NCI-H2107 treated with DMSO at 0.1 percent for 48 hours (cell line): Measurements from ENCODE around the gene ZC3H13.

Experiments
- DNase-seq: peaks from one replicate; lab custom pipeline; 2025; ENCODE audit not compliant: unreplicated experiment; lab: John Stamatoyannopoulos, UW

The ZC3H13 gene, protein sequence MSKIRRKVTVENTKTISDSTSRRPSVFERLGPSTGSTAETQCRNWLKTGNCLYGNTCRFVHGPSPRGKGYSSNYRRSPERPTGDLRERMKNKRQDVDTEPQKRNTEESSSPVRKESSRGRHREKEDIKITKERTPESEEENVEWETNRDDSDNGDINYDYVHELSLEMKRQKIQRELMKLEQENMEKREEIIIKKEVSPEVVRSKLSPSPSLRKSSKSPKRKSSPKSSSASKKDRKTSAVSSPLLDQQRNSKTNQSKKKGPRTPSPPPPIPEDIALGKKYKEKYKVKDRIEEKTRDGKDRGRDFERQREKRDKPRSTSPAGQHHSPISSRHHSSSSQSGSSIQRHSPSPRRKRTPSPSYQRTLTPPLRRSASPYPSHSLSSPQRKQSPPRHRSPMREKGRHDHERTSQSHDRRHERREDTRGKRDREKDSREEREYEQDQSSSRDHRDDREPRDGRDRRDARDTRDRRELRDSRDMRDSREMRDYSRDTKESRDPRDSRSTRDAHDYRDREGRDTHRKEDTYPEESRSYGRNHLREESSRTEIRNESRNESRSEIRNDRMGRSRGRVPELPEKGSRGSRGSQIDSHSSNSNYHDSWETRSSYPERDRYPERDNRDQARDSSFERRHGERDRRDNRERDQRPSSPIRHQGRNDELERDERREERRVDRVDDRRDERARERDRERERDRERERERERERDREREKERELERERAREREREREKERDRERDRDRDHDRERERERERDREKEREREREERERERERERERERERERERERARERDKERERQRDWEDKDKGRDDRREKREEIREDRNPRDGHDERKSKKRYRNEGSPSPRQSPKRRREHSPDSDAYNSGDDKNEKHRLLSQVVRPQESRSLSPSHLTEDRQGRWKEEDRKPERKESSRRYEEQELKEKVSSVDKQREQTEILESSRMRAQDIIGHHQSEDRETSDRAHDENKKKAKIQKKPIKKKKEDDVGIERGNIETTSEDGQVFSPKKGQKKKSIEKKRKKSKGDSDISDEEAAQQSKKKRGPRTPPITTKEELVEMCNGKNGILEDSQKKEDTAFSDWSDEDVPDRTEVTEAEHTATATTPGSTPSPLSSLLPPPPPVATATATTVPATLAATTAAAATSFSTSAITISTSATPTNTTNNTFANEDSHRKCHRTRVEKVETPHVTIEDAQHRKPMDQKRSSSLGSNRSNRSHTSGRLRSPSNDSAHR (N-terminal part only)

DNA sequence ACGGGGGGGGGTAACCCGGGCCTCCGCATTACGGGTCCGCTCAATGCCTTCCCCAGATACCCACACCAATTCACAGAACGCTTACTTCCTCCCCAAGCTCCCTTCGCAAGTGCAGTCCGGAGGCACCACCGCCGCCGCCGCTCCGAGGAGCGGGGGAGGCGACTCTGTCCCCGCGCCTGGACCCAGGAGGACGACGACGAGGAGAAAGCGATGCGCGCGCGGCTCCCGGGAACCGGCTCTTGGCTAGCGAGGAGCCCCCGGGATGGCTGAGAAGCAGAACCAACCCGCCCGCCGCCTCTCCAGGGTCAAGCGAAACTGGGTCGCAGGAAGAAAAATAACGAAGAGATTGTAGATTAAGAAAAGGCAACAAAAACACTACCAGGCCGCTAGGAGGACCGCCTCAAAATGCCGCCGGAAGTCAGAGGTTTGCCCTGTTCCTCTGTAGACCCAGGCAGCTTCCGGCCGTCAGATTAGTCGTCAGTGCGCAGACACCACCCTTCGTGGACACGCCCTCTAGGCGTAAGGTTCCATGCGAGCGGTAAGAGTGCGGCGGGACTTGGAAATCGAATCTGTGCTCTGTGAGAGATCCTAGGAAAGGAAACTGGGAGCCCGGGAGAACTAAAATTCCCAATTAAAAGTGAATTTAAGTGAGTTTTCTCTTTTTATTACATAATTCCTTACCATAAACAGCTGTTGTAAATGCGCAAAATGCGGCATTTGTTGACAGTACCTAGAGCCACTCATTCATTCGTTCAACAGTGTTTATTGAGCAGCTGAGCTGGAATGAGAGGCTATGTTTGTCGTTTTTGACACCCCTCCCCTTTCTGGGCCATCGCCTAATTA lies at the start of gene ZC3H13:
ZC3H13 (minus strand) TSS at position 428 of the 843 bp plus-strand sequence. CDS start 7,239 bp downstream, outside the sequence.
- DNase-seq, result peak; percentile 81

DNA sequence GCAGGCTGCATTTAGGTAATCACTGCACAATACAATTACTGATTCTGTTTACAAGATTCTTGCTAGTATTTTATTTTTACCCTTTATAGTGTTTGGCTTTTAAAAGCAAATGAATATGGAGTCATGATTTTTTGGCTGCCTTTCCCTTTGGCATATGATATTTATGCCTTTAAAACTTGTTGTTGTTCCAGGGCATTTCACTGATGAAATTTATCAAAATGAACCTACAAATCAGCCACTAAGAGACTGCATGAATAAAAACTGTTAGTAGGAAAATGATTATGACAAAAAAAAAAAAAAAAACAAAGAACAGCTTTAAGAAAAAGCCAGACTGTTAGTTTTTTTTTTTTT lies 49.7 kb upstream of the ZC3H13 start:
- DNase-seq, result no peak

DNA sequence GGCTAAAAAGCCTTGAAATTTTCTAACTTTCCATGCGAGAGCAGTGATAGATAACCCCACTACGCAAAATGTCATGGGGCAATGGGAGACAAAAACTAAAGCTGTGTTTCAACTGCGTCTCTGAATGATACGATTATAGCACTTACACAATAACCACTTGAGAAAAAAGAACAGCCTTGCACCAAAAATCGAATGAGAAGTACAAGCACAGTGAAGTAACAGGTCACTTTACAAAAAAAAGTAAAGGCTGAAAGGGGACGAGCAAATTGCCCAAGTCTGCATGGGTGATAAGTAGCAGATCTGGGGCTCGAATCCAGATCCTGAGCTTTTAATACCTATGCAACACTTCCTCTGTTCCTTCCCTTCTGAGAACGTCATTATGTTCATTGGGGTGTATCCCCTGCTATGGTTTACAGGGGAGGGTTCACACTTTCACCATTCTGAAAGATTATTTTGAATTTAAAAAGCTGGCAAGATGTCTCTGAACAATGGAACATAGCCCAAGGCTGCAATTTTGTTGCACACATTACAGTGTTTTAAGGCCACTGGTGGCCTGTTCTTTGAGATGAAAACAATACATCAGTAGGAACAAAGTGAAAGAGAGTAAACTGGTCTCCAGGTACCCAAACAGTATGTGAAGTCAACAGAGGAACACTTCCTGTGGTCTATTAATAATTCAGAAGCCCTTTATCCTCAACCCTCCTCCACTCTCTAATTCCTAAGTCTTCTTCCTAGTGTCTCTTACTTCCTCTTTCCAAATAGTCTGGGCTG lies 49.1 kb upstream of the ZC3H13 start:
- DNase-seq, result no peak

DNA sequence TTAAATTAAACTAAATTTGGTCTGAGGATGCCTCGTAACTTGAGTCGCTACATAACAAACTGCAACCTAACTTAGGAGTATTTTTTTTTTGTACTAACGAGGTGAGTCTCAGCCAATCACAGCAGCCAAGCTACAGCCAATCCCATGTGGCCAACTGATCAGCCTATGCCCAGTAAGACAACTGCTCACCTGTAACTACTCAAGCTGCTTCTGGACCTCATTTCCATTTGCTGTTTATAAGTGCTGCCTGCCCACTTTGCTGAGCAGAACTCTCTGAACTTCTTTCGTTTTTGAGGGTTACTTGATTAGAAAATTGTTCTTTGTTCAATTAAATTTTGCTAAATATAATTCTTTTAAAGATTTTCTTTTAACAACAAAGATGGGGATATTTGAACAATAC lies 48.5 kb upstream of the ZC3H13 start:
- DNase-seq, result no peak

DNA sequence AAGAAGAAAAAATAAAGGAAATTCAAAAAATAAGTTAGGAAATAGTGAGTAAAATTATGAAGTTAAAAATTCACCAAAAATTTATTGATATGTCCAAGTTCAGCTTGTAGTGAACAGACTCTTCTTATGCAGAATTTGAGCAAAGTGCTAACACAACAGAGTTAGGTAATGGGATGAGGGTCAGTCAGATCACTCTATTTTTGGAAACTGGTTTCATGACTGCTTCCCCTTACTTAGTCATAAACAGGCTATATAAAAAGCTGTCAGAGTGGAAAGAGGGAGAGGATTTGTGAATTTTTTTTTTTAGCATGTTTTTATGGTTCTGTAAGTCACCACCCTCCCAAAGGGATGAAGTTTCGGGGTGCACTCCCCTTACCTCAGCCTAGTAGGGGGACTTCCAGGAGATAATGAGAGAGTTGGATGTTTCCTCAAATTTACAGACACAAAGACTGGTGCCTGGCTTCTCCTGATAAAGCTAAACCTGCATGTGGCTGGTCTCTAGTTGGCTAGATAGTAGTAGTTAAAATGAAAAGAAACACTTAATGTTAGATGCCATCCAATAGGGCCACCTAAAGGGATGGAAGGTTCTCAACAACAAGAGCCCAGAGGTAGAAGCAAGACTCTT lies 47.8 kb upstream of the ZC3H13 start:
- no peak for DNase-seq

DNA sequence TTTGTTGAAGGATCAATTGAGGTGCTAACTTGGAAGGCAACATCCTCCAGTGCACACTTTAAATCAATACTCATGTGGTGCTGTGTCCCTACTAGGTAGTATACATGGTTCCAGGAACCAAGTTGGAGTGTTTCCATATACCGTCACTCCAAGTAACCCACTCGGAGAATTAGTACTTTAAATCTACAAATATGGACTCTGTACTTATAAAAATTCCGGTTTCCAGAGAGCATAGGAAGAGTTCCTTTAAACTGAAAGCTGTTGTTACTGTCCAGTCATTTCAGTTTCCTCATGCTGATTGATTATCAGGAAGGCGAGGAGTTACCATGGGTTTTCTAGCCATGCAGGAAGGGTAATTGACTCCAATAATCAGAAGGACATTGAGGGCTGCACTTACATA lies 45.1 kb upstream of the ZC3H13 start:
- no peak for DNase-seq

DNA sequence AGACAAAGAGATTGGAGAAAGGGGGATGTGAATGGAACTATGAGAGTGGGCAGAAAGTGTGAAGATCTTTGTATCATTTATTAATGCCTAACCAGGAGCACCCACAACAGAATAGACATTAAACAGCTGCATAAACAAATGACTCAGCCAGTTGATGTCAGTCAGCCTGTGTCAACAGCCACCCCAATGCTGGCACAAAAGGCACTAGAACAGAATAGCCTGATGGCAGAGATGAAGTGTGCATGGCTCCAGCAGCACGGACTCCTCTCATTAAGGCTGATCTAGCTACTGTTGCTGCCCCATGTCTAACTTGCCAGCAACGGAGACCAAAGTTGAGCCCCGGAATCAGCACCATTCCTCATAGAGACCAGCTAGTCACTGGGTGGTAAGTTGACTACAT lies 44.5 kb upstream of the ZC3H13 start:
- DNase-seq, result peak; percentile 10

DNA sequence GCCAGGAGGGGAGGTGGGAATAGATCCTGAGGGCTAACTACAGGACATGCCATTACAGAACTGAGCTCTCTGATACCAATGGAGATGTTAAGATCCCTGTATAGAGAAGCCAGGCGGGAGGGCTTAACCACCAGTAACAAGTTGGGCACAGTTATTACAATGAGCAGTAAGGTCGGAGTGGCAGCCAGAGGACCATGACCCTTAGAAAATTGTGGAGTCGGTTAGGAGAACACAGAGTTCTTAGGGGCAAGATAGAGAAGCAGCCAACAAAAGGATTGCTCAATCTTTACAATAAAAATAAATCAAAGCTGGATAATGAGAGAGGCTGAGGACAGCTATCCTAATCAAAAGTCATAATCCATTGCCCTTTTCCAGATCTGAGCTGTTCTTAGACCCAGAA lies 41.9 kb upstream of the ZC3H13 start:
- DNase-seq, result no peak

DNA sequence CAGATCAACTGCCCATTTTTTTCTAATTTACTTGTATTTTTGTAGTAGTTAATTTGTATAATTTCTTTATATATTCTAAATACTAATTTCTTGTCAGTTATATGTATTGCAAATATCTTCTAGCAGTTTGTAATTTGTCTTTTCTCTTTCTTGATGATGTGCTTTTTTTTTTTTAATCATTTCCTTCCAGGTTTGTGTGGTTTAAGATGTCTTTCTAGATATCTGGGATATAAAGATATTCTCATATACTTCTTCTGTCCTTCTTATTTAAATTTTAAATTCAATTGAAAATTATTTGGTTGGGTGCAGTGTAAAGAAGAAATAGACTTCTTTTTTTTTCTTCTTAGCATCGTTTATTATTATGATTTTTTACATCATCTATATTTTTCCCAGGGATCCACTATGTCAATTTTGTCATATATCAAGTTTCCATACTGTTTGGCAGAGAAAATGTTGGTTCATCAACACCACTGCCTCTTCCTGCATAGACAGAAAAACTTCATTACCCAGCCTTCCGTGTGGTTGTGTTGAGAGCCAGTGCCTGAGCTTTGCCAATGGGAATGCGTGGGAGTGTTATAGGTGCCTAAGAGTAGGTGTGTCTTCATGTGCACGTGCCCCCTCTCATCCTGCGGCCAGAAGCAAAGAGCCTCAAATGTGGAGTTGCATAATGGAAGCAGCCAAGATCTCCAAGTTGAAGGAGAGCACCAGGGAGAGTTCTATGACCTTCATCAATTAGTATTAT lies 36.4 kb upstream of the ZC3H13 start:
- DNase-seq, result no peak

DNA sequence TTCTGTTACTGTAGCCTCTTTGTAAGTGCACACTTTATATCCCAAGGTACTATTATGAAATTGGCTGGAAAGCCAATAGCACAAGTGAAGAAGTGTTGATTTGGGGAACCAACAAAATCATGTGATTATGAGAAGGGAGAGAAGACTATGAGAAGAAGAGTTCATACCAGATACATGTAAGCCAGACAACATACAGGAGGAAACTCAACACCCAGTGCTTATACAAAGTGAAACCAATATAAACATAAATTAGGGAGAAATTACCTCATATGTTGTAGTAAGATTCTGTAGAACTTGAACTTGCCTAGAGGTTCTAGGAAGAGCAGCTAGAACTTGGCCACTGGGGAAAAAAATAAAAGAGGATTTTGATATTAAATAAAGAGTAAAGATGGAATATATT lies 34.9 kb upstream of the ZC3H13 start:
- no peak for DNase-seq

DNA sequence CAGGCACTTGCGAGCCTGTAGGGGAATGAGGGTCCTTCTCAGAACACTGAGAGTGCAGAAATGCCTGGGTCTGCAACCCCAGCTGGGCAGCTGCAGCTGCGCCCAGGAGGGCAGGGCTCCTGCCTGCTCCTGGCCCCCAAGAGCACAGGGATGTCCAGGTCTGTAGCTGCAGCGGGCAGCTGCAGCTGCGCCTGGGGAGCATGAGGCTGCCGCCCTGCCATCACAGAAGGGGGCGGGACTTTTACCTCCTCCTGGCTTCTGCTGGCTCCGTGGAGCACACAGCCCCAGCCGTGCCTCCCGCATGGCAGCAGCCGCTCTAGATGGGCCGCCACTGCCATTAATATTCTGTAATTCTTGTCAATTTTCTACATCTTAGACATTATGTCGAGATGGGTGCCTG lies 34.4 kb upstream of the ZC3H13 start:
- DNase-seq, result no peak

DNA sequence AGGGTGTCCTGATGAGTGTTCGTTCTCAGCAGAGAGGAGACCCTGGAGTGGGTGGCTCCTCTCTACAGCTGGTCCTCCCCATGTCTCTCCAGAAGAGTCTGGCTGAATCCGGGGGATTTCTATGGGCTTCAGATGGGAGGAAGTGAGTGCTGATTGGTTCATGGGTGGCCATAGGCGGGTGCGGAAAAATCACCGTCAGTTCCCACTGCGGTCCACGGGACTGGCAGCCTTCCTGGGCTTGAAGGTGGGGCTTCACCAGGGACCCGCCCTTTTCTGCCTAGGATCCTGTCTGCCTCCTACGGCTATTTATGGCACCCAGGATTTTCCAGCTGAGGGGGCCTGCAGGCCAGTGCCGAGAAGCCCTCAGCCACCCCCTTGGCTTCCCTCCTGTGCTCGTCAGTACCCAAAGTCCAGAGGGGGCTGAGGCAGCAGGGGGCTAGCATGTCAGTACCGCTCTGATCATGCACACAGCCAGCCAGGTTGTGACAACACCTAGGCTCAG lies 33.9 kb upstream of the ZC3H13 start:
- DNase-seq, result no peak

DNA sequence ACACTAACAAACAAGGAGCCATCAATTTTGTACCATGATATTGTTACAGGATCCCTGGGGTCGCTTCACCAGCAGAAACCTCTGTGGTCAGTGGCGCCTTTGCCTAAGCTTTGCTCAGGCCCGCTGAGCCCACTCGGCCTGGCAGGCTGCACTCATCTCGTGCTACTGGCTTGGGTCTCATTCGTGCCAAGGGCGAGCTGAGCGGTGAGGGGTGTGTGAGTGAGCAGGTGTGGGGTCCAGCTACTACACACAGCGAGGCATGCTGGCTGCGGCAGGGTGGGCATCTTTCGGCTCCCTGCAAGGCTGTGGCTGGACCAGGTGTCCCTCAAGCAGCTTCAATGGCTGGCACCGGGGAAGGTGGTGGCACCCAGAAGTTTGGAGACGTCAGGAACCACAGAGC lies 33.2 kb upstream of the ZC3H13 start:
- DNase-seq, result no peak

DNA sequence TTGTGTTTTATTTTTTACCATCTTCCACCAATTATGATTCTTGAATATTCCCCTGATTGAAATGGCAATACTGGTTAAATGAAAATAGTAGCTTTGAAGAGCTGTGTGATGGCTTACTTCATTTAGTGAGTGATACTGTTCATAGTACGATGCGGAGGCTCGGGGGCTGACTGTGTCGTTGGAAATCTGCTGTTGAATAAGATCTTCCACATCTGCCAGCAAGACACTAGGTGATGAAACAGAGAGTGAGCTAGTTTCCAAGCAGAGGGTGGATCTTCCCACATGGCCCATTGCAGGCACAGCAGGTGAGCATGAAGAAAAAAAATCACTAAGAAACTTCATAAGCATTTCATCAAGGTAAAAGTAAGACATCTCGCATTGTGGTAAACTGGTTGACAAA lies 29.8 kb upstream of the ZC3H13 start:
- no peak for DNase-seq

DNA sequence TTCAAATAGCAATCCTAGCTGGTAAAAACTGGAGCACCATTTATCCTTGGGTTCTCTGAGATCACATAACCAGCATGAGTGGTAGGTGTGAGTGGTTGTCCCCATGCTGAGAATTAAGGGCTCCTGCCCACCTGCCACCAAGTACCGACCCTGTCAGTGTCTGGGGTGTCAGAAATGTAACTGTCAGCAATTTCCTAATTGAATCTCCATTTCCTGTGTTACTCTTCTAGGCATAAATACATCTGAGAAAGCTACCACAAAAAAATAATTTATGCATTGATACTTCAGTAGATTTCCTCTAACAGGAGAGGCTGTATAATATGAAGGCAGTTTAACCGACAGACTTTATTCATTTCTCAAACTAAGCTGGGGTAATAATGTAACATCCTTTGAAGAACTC lies 27.2 kb upstream of the ZC3H13 start:
- no peak for DNase-seq

DNA sequence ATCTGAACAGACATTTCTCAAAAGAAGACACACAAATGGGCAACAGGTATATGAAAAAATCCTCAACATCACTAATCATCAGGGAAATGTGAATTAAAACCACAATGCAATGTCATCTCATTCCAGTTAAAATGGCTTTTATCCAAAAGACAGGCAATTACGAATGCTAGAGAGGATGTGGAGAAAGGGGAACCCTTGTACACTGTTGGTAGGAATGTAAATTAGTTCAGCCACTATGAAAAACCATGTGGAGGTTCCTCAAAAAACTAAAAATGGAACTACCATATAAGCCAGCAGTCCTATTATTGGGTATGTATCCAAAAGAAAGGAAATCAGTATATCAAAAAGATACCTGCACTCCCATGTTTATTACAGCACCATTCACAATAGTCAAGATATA lies 24.7 kb upstream of the ZC3H13 start:
- no peak for DNase-seq

DNA sequence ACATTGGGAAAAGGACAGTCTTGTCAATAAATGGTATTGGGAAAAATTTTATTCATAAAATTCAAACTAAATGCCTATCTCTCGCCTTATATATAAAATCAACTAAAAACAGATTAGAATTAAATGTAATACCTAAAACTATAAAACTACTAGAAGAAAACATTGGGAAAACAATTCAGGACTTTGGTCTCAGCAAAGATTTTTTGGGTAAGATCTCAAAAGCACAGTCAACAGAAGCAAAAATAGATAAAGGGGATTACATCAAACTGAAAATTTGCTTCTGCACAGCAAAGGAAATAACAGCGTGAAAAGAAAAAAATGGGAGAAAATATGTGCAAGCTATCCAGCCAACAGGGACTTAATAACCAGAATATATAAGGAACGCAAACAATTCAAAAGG lies 24.3 kb upstream of the ZC3H13 start:
- DNase-seq, result no peak

DNA sequence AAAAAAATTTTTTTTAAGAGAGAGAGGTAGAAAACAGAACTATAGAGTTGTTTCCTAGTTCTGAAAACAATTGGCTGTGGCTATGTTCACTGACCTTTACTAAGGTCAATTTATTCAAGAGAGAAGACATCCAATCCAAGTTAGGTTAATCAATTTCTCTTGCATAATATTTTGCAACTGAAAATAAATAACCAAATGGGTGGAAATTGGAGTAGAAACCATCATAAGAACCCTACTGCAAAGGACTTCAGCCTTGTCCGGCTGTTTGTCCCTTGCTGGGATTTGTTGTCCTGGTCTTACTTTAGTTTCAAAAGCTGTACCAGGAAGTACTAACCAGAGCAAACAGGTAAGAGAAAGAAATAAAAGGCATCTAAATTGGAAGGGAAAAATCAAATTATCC lies 23.3 kb upstream of the ZC3H13 start:
- DNase-seq, result no peak
